GM19455 (cell line): Measurements from ENCODE around the gene TEKT3.

Source experiments
- ATAC-seq: cut with Tn5 transposase; IDR thresholded peaks from one replicate; pipeline ENCODE4 v1.9.1; 2021; ENCODE audit not compliant: unreplicated experiment

TEKT3 gene

GRCh38 chr17:15267996-15268395 lies 73.4 kb downstream of the TEKT3 start:
- ATAC-seq, result no peak

GRCh38 chr17:15266325-15267125 lies 74.9 kb downstream of the TEKT3 start:
- no peak for ATAC-seq

- ATAC-seq, result no peak
Measured at GRCh38 chr17:15265131-15265530, 76.3 kb downstream of the TEKT3 start, which contains the start of gene PMP22. Gene PMP22, minus strand, starts transcription at chr17:15265326. Its CDS starts 4,599 bp downstream, at chr17:15260727.

DNA sequence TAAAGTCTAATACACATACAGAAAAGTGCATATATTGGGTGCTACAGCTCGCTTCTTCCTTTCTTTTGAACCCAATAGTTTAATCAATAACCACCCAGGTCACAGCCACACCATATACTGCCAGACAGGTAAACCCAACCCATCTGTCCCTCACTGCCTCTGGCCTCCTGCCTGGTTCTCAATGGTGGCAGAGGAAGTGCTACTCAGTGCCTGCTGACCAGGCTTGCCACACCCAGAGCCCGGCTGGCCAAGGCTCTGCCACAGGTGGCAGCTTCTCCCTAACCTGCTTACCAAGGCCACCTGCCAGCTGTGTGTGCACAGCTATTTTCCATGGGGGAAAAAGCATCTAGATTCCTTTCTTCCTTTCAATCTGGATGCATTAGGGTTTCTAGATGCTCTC lies 76.9 kb downstream of the TEKT3 start:
- no peak for ATAC-seq

DNA sequence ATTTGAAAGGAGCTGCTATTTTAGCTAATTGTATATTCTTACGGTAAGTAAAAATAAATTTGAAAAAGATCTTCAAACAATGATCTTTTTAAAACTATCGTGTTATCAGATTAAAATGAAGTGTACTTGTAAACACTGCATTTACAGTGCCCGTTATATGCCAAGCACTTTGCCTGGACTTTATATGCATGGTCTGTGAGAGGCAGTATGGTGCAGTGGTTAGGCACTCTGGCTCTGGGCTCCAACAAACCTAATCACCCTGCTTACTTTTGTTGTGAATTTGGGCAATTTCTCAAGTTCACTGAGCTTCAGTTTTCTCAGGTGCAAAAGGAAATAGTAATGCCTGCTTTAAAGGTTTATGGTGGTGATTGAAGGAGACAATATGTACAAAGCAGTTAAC lies 77.7 kb downstream of the TEKT3 start:
- no peak for ATAC-seq

GRCh38 chr17:15263206-15263579 lies 78.2 kb downstream of the TEKT3 start:
- no peak for ATAC-seq

DNA sequence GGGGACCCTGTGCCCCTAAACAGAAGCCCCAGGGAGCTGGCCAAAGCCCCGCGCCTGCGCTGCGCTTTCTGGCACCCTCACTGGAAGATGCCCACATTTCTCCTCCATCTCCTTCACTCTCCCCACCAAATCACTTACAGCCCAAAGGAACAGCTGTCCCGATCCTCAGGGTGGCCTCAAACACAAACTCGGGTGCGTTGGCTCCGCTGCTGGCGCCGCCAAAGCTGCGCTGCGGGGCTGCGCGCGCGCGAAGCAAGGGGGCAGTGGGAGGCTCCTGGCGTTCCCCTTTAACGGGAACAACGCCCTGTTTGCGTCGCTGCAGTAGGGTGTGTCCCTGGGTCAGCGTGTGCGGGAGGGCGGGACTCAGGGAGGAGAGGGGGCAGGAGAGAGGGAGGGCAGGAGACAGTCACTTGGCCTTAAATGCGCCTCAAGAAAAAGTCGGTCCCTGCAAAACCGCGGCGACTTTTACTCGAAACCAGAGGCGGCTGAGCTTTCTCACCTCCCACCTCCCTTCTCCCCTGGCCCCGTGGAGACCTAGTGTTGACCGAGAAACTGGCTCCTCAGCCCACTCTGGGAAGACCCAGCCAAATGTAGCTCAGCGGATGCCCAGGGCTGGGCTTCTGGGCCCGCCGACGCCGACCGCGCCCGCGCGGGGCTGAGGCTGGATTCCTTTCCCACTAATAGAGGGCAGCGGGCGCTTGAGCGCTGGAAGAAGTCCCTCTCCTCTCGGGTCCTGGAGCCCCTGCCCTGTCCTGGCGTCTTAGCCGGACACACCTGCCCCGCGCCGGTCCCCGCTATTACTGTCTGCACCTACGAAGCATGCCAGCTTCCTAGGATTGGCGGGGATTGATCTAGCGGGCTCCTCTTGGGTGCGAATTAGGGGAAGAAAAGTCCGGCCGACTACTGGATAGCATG lies 78.8 kb downstream of the TEKT3 start:
- ATAC-seq, result no peak

GRCh38 chr17:15261802-15262290 lies 79.6 kb downstream of the TEKT3 start:
- ATAC-seq, result no peak

- ATAC-seq, result no peak
Measured at GRCh38 chr17:15261258-15261801, 80.1 kb downstream of the TEKT3 start.

DNA sequence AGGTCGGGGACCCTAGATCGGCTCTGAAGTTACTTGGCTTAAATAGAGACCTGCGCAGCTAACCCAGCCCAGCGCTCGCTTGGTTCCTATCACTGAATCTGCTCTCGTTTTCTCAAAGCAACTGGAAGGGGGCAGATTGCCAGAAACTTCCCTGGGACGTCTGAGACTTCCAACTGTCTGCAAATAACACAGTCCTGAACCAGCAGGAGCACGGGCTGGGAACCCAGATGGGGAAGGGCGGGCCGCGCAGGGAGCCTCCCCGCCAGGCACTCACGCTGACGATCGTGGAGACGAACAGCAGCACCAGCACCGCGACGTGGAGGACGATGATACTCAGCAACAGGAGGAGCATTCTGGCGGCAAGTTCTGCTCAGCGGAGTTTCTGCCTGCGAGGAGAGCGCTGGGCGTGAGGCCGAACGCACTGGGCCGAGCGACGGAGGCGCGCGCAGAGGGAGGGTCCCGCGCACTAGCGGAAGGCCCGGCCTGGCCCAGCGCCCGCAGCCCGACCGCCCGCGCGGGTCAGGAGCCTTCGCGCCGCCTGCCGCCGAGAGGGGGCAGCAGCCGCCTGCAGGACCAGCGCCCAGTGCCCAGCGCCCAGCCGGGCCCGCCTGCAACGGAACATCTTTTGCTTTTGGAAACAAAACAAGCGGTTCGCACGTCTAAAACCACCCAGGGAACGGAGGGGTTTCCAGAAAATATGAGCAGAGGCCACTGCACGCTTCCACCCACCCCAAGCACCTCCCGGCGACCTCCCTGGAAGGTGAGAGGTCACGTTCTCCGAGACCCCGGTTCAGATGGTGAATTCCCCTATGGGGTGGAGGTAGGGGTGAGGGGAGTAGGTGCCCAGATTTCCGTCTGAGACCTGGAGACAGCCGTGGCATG lies 80.8 kb downstream of the TEKT3 start:
- no peak for ATAC-seq

GRCh38 chr17:15257796-15258512 lies 83.4 kb downstream of the TEKT3 start:
- ATAC-seq, result no peak

DNA sequence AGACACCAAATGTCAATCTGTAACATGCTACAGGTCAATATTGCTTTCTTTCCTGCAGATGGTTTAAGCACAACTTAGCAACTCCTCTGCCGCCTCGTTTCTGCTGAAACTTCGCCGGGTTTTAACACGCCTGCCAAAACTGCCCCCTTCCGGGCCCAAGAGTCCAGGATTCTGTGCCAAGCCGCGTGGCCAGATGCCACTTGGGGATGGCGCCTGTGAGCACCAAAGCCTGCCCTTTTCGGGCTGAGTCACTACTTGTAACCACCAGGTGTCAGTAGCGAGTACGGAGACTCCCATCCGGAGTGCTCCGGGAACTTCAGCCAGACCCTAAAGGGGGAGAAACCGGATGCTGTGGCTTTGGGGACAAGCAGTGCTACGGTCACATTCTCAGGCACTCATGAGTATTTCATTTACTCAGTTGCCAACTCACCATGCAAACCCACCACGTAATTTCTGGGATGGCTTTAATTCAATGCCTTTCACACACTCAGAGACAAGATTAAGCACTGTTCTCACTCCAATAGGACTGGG lies 84.1 kb downstream of the TEKT3 start:
- no peak for ATAC-seq

- ATAC-seq, result no peak
Measured at GRCh38 chr17:15256689-15257088, 84.7 kb downstream of the TEKT3 start.

DNA sequence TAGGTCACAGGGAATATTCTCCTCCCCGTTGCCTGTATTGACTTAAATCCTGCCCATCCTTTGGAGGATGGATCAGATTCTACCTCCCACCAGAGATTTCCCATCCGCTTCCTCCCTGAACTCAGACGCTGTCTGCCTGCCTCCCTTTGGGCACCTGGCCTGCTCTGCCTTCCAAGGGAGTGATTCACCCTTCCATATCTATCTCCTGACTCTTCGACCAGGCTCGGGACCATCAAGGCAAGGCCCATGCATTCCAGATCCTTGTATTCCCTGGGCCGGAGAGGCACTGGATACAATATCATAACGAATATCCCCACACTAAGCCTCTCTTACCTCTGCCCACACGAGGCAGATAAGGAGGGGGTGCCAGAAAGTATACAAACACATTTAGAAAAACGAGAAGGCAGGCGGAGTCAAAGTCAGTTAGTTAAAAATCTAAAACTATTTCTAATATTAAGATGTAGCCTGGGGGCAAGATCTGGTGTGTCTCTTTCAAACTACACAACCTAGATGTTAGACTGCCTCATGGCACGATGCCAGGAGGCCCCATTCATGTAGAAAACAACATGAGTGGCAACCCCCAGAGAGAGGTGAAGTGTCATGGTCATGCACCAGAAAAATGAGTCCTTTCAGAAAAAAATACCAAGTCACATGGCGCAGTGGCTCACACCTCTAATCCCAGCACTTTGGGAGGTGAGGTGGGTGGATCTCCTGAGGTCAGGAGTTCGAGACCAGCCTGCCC lies 85.5 kb downstream of the TEKT3 start:
- no peak for ATAC-seq
